Sigmoid colon (tissue), 4 donors: ENCODE data around the gene FOXO6.

ENCODE experiments used
- CTCF ChIP-seq, 4 experiments: fragments of 450-650 bp in 3 of 4; fragments of 200-600 bp in 1 of 4; IDR thresholded peaks; one replicate each; pipeline ENCODE4 v1.5.1; 2016 to 2019; ENCODE audit warnings: antibody characterized with exemption in 4 of 4, mild to moderate bottlenecking in 3 of 4, moderate library complexity in 2 of 4
- EP300 ChIP-seq, 4 donors: sonication (generic); formaldehyde crosslinking; IDR thresholded peaks; one replicate each; pipeline ENCODE4 v1.6.1; 2017; ENCODE audit warnings: antibody characterized with exemption in 4 of 4
- POLR2A ChIP-seq, 2 donors: fragments of 450-650 bp; IDR thresholded peaks; one replicate each; pipeline ENCODE4 v1.6.1; 2016; ENCODE audit warnings: antibody characterized with exemption in 2 of 2, mild to moderate bottlenecking in 2 of 2, moderate library complexity in 2 of 2
- POLR2AphosphoS5 ChIP-seq, 4 donors: sonication (generic); formaldehyde crosslinking; IDR thresholded peaks; one replicate each; pipeline ENCODE4 v1.6.1; 2017; ENCODE audit warnings: antibody characterized with exemption in 4 of 4

GRCh38 chr1:41365772-41366454, 4.7 kb downstream of the FOXO6 start:
- no peak for TF ChIP-seq POLR2A (IDR thresholded peaks at IDR 0.05)
- TF ChIP-seq CTCF (IDR thresholded peaks at IDR 0.05), result no peak
- no peak for TF ChIP-seq EP300 (IDR thresholded peaks at IDR 0.05)
- no peak for TF ChIP-seq POLR2AphosphoS5 (IDR thresholded peaks at IDR 0.05)
